Tibial artery (tissue), 4 donors: ENCODE results near the gene MRPL52.
"Not testable (repeated sequence)": the region's sequence is repeated elsewhere in the genome, so short reads cannot be mapped to it uniquely, and the experiment has no call there.

Experiments used
- DNase-seq, 2 donors: peaks; one replicate each; pipeline ENCODE4 v3.0.0-alpha.2; 2019
- H3K27ac ChIP-seq, 2 donors: fragments of 200-600 bp; sonication (generic) in 1 of 2; 1 replicate in 1 of 2; 2 replicates in 1 of 2; pipeline ENCODE4 v1.5.1; 2018 to 2019; ENCODE audit warnings: mild to moderate bottlenecking in 1 of 2
- H3K27me3 ChIP-seq, 2 donors: fragments of 200-600 bp; sonication (generic) in 1 of 2; one replicate each; pipeline versions ENCODE4 v1.5.1 to v1.6.0; 2016 to 2019
- H3K36me3 ChIP-seq, 3 donors: fragments of 200-600 bp; sonication (generic) in 2 of 3; one replicate each; pipeline ENCODE4 v1.5.1; 2016 to 2019; ENCODE audit warnings: mild to moderate bottlenecking in 2 of 3
- H3K4me1 ChIP-seq, 4 donors: fragments of 200-600 bp; sonication (generic) in 2 of 4; 1 replicate in 3 of 4; 2 replicates in 1 of 4; pipeline ENCODE4 v1.5.1; 2016 to 2019
- H3K4me3 ChIP-seq, 2 donors: fragments of 200-600 bp; sonication (generic) in 1 of 2; 1 replicate in 1 of 2; 2 replicates in 1 of 2; pipeline ENCODE4 v1.5.1; 2018 to 2019; ENCODE audit warnings: mild to moderate bottlenecking in 2 of 2
- H3K9me3 ChIP-seq, 3 donors: fragments of 200-600 bp; sonication (generic) in 1 of 3; one replicate each; pipeline ENCODE4 v1.5.1; 2016 to 2019
- CTCF ChIP-seq, 2 experiments: fragments of 200-600 bp in 1 of 2; fragments of 450-650 bp in 1 of 2; IDR thresholded peaks; one replicate each; pipeline ENCODE4 v1.5.1; 2017 to 2019; ENCODE audit warnings: antibody characterized with exemption in 2 of 2, mild to moderate bottlenecking in 1 of 2, moderate library complexity in 1 of 2
- intact Hi-C: fragments of 100-400 bp; cut with DNase I; formaldehyde crosslinking; loops from one replicate; pipeline ENCODE4 v1.15.0; 2023; ENCODE audit warnings: low total_unique reads

MRPL52 gene

DNA sequence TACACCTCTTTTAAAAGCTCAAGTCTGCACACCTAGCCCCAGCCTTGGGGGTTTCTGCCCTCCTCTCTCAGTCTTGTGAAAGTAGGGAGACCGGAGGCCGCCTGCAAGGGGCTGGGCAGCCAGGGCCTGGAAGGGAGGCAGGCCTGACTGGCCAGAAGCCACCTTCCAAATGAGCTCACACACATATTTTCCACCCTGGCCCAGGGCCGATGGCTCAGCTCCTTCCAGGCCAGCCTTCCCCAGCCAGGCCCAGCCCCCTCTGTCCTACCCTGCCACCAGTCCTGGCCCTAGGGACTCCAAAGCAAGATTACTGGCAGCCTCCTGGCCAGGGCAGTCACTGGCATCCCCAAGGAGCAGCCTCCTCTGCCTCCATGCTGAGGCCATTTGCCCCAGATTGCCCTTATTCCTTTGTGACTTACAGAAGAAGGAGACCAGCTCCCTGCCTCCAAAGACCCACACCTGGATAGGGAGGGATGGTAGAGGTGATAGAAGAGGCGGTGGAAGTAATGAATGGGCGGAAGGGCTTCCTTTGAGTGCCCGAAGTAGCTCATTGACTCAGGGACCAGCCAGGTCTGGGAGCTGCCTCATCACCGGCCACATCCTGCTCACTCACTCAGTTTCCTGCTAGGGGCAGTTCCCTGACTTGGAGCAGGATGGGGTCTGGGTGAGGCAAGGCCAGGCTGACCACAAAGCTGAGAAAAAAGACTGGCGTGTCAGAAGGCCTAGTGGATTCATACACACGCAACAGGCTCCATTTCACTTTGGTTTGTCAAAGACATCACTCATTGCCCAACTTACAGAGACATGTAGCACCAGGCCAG lies 21.5 kb downstream of the MRPL52 start:
- Histone ChIP-seq H3K36me3 (peaks cover 2 to 10% (median 10%) of the 10 kb centered on the region in 3 donors), H3K9me3 (no peaks in the 10 kb centered on the region), H3K27ac (peak overlapping the region; percentile 92 to 97), H3K27me3 (no peaks in the 10 kb centered on the region), H3K4me1 (peaks cover 13 to 74% (median 71%) of the 10 kb centered on the region in 4 donors), H3K4me3 (peak overlapping the region in 1 of 2 donors; percentile 11)
- intact Hi-C loops: loop anchor here (10.0 kb wide), 1 partner anchor 296 kb away; no protein-coding TSS in a partner anchor
- peak; percentile 94 to 98 for DNase-seq
- no peak for TF ChIP-seq CTCF (IDR thresholded peaks at IDR 0.05)

GRCh38 chr14:22852178-22852577 lies 22.5 kb downstream of the MRPL52 start:
- not testable (repeated sequence) for DNase-seq, H3K27me3 ChIP-seq, H3K9me3 ChIP-seq, H3K4me3 ChIP-seq, H3K36me3 ChIP-seq
- Histone ChIP-seq H3K27ac (peak overlapping the region; percentile 92 to 97), H3K4me1 (peaks cover 6 to 63% (median 61%) of the 10 kb centered on the region in 4 donors)
- intact Hi-C loops: loop anchor here (2.0 to 10.0 kb wide), 2 partner anchors 15 to 297 kb away; partner anchors contain the start of gene MMP14

- intact Hi-C loops: loop anchor here (2.0 to 10.0 kb wide), 2 partner anchors 16 to 298 kb away; partner anchors contain the start of gene MMP14
- Histone ChIP-seq H3K9me3 (no peaks in the 10 kb centered on the region), H3K27me3 (no peaks in the 10 kb centered on the region), H3K27ac (peak overlapping the region; percentile 92 to 97), H3K4me1 (peaks cover 5 to 59% (median 57%) of the 10 kb centered on the region in 4 donors), H3K36me3 (no peaks in the 10 kb centered on the region), H3K4me3 (no peak overlapping the region)
- DNase-seq: no peak
- no peak for TF ChIP-seq CTCF (IDR thresholded peaks at IDR 0.05)
Observed at GRCh38 chr14:22852599-22852939, 22.9 kb downstream of the MRPL52 start.

- H3K4me1 ChIP-seq: peaks cover 5 to 55% (median 52%) of the 10 kb centered on the region in 4 donors
- peak; percentile 81 to 96 for TF ChIP-seq CTCF (IDR thresholded peaks at IDR 0.05)
- intact Hi-C loops: loop anchor here (1.0 to 10.0 kb wide), 3 partner anchors 16 to 298 kb away; partner anchors contain the start of gene MMP14
- H3K36me3 ChIP-seq: no peaks in the 10 kb centered on the region
- H3K4me3 ChIP-seq: peak overlapping the region; percentile 28 to 42
- no peaks in the 10 kb centered on the region for H3K27me3 ChIP-seq
- H3K9me3 ChIP-seq: no peaks in the 10 kb centered on the region
- H3K27ac ChIP-seq: peak overlapping the region; percentile 92 to 97
- peak; percentile 94 to 95 for DNase-seq
Observed at GRCh38 chr14:22852940-22853767, 23.5 kb downstream of the MRPL52 start.

DNA sequence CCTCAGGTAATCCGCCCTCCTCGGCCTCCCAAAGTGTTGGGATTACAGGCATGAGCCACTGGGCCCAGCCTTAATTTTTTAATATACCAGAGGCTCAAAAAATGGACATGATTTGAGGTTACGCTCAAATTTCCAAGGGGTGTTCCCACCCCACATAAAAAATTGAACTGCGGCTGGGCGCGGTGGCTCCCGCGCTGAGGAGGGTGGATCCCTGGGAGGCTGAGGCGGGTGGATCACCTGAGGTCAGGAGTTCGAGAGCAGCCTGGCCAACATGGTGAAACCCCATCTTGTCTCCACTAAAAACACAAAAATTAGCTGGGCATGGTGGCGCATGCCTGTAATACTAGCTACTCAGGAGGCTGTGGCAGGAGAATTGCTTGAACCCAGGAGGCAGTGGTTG lies 24.6 kb downstream of the MRPL52 start:
- H3K36me3 ChIP-seq, H3K9me3 ChIP-seq, H3K4me3 ChIP-seq, H3K27ac ChIP-seq, H3K27me3 ChIP-seq: not testable (repeated sequence)
- intact Hi-C loops: loop anchor here (10.0 kb wide), 1 partner anchor 299 kb away; no protein-coding TSS in a partner anchor
- DNase-seq: peak in 1 of 2 donors; percentile 43
- peaks cover 5 to 55% (median 43%) of the 10 kb centered on the region in 4 donors for H3K4me1 ChIP-seq

DNA sequence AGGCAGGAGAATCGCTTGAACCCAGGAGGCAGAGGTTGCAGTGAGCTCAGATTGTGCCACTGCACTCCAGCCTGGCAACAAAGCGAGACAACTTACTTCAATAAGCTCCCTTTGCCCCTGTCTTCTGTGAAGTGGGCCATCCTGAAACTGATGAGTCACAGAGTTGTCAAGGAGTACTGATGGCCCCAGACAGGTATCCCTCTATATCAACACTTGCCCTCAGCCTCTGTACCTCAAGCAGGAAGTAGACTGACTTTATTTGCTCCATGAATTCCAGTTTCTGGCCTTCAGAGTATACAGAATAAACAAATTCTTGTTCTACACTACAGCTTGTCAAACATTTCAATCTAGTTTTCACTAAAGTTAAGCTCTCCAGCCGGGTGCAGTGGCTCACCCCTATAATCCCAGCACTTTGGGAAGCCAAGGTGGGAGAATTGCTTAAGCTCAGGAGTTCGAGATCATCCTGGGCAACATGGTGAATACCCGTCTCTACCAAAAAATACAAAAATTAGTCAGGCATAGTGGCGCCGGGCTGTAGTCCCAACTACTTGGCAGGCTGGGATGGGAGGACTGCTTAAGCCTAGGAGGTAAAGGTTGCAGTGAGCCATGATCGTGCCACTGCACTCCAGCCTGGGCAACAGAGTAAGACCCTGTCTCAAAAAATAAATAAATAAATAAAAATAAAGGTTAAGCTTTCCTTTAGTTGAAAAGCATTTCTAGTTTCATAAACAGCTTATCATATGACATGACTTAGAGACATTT lies 25.5 kb downstream of the MRPL52 start:
- no peak for TF ChIP-seq CTCF (IDR thresholded peaks at IDR 0.05)
- peak in 1 of 2 donors; percentile 57 for DNase-seq
- peaks cover 5 to 53% (median 34%) of the 10 kb centered on the region in 4 donors for H3K4me1 ChIP-seq
- H3K27ac ChIP-seq: no peak overlapping the region
- H3K9me3 ChIP-seq: no peaks in the 10 kb centered on the region
- no peaks in the 10 kb centered on the region for H3K36me3 ChIP-seq
- intact Hi-C loops: loop anchor here (10.0 kb wide), 1 partner anchor 300 kb away; no protein-coding TSS in a partner anchor
- H3K27me3 ChIP-seq: no peaks in the 10 kb centered on the region
- no peak overlapping the region for H3K4me3 ChIP-seq
